Gastroesophageal sphincter (tissue), 3 donors: ENCODE measurements around the gene C1GALT1.

Source experiments
- POLR2AphosphoS5 ChIP-seq: sonication (generic); formaldehyde crosslinking; IDR thresholded peaks from one replicate; pipeline ENCODE4 v1.6.1; 2017; ENCODE audit warnings: antibody characterized with exemption
- TF ChIP-seq, protein P1 (sequence below), 4 experiments: fragments of 200-600 bp in 2 of 4; fragments of 450-650 bp in 2 of 4; sonication (generic) in 1 of 4; IDR thresholded peaks; one replicate each; pipeline ENCODE4 v1.5.1; 2017 to 2019; ENCODE audit warnings: antibody characterized with exemption in 4 of 4, mild to moderate bottlenecking in 2 of 4, moderate library complexity in 2 of 4

GRCh38 chr7:7231865-7232264, 49.5 kb downstream of the C1GALT1 start:
- no peak for TF ChIP-seq POLR2AphosphoS5
- TF ChIP-seq, protein P1, sequence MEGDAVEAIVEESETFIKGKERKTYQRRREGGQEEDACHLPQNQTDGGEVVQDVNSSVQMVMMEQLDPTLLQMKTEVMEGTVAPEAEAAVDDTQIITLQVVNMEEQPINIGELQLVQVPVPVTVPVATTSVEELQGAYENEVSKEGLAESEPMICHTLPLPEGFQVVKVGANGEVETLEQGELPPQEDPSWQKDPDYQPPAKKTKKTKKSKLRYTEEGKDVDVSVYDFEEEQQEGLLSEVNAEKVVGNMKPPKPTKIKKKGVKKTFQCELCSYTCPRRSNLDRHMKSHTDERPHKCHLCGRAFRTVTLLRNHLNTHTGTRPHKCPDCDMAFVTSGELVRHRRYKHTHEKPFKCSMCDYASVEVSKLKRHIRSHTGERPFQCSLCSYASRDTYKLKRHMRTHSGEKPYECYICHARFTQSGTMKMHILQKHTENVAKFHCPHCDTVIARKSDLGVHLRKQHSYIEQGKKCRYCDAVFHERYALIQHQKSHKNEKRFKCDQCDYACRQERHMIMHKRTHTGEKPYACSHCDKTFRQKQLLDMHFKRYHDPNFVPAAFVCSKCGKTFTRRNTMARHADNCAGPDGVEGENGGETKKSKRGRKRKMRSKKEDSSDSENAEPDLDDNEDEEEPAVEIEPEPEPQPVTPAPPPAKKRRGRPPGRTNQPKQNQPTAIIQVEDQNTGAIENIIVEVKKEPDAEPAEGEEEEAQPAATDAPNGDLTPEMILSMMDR (IDR thresholded peaks at IDR 0.05), result no peak
